Loucy (cell line): ENCODE results near the gene CAB39.

ENCODE experiments used
- H2AFZ ChIP-seq: fragments of 200-600 bp; sonication (generic); 2 replicates; pipeline ENCODE4 v1.6.0; 2016; ENCODE audit warnings: antibody characterized with exemption, mild to moderate bottlenecking, low read length, moderate library complexity
- H3F3A ChIP-seq: fragments of 200-600 bp; 2 replicates; pipeline ENCODE4 v1.6.0; 2016; ENCODE audit warnings: antibody characterized with exemption, low read depth, mild to moderate bottlenecking
- H3K27me3 ChIP-seq: fragments of 200-600 bp; sonication (generic); 2 replicates; pipeline ENCODE4 v1.6.1; 2014; ENCODE audit warnings: low read length, mild to moderate bottlenecking; ENCODE audit not compliant: insufficient read depth, poor library complexity, severe bottlenecking
- H3K36me3 ChIP-seq: fragments of 200-600 bp; sonication (generic); 2 replicates; pipeline ENCODE4 v1.6.1; 2016; ENCODE audit warnings: low read length; ENCODE audit not compliant: insufficient read depth
- H3K4me1 ChIP-seq: fragments of 200-600 bp; sonication (generic); 2 replicates; pipeline ENCODE4 v1.5.1; 2014; ENCODE audit warnings: low read length, mild to moderate bottlenecking; ENCODE audit not compliant: insufficient read depth, poor library complexity, severe bottlenecking
- H3K4me2 ChIP-seq: fragments of 200-600 bp; sonication (generic); 2 replicates; pipeline ENCODE4 v1.6.0; 2014; ENCODE audit warnings: antibody characterized with exemption, low read length, low read depth, mild to moderate bottlenecking; ENCODE audit not compliant: poor library complexity, severe bottlenecking
- H3K4me3 ChIP-seq: fragments of 200-600 bp; sonication (generic); 2 replicates; pipeline ENCODE4 v1.5.1; 2014; ENCODE audit warnings: low read length, mild to moderate bottlenecking, mixed read lengths; ENCODE audit not compliant: poor library complexity, severe bottlenecking
- H3K79me2 ChIP-seq: fragments of 200-600 bp; sonication (generic); 2 replicates; pipeline ENCODE4 v1.6.1; 2014; ENCODE audit warnings: low read length; ENCODE audit not compliant: insufficient read depth
- H3K9ac ChIP-seq: fragments of 200-600 bp; sonication (generic); 2 replicates; pipeline ENCODE4 v1.6.0; 2014; ENCODE audit warnings: mild to moderate bottlenecking, low read depth, low read length, moderate library complexity; ENCODE audit not compliant: poor library complexity, severe bottlenecking
- H3K9me2 ChIP-seq: fragments of 200-600 bp; sonication (generic); replicated peaks from 2 replicates; pipeline ENCODE4 v1.6.1; 2016; ENCODE audit warnings: low read depth, low read length, mixed read lengths
- H3K9me3 ChIP-seq: fragments of 200-600 bp; sonication (generic); 2 replicates; pipeline ENCODE4 v1.6.1; 2014; ENCODE audit warnings: mild to moderate bottlenecking, antibody characterized with exemption, low read length, low read depth; ENCODE audit not compliant: insufficient read depth
- H4K20me1 ChIP-seq: fragments of 200-600 bp; sonication (generic); 2 replicates; pipeline ENCODE4 v1.6.0; 2014; ENCODE audit warnings: antibody characterized with exemption, low read length, mild to moderate bottlenecking; ENCODE audit not compliant: insufficient read depth, poor library complexity, severe bottlenecking
- CTCF ChIP-seq: fragments of 200-600 bp; sonication (generic); conservative IDR thresholded peaks from 2 replicates; pipeline ENCODE4 v1.5.1; 2014; ENCODE audit warnings: mild to moderate bottlenecking, antibody characterized with exemption, low read length
- EZH2phosphoT487 ChIP-seq: fragments of 200-600 bp; IDR thresholded peaks from 2 replicates; pipeline ENCODE4 v1.6.1; 2018; ENCODE audit warnings: antibody characterized with exemption, mild to moderate bottlenecking, moderate library complexity, borderline replicate concordance

CAB39 gene

GRCh38 chr2:230742781-230743180, 30.1 kb downstream of the CAB39 start:
- Histone ChIP-seq H3F3A (no peaks in the 10 kb centered on the region), H4K20me1 (peaks cover 46% of the 10 kb centered on the region), H3K4me1 (peaks cover 11% of the 10 kb centered on the region), H3K79me2 (peaks cover 94% of the 10 kb centered on the region), H3K4me3 (no peak overlapping the region), H3K9me3 (no peaks in the 10 kb centered on the region), H3K27me3 (no peaks in the 10 kb centered on the region), H3K9ac (no peak overlapping the region), H3K4me2 (peak overlapping the region; percentile 21), H2AFZ (no peak overlapping the region), H3K9me2 (no peaks in the 10 kb centered on the region), H3K36me3 (peaks cover 31% of the 10 kb centered on the region; the same call in 1 of the 2 replicates)
- TF ChIP-seq CTCF (no peak), EZH2phosphoT487 (no peak)

GRCh38 chr2:230746213-230746612, 33.6 kb downstream of the CAB39 start:
- Histone ChIP-seq H3K4me1 (no peaks in the 10 kb centered on the region), H3K4me3 (no peak overlapping the region), H3K4me2 (no peak overlapping the region), H3K9me2 (no peaks in the 10 kb centered on the region), H3K79me2 (peaks cover 86% of the 10 kb centered on the region), H3K9me3 (no peaks in the 10 kb centered on the region), H2AFZ (no peak overlapping the region), H3K36me3 (peaks cover 23% of the 10 kb centered on the region; the same call in 1 of the 2 replicates), H3K27me3 (no peaks in the 10 kb centered on the region), H3F3A (no peaks in the 10 kb centered on the region), H3K9ac (no peak overlapping the region), H4K20me1 (peaks cover 40% of the 10 kb centered on the region)
- TF ChIP-seq CTCF (no peak), EZH2phosphoT487 (no peak)

GRCh38 chr2:230748087-230748486, 35.4 kb downstream of the CAB39 start:
- no peaks in the 10 kb centered on the region for H3K27me3 ChIP-seq
- H3K4me2 ChIP-seq, result no peak overlapping the region
- no peaks in the 10 kb centered on the region for H3F3A ChIP-seq
- TF ChIP-seq EZH2phosphoT487, result no peak
- no peaks in the 10 kb centered on the region for H3K4me1 ChIP-seq
- no peak overlapping the region for H3K4me3 ChIP-seq
- peaks cover 49% of the 10 kb centered on the region for H4K20me1 ChIP-seq
- H3K79me2 ChIP-seq, result peaks cover 88% of the 10 kb centered on the region
- H3K36me3 ChIP-seq, result peaks cover 20% of the 10 kb centered on the region; the same call in 1 of the 2 replicates
- H3K9ac ChIP-seq, result no peak overlapping the region
- H3K9me3 ChIP-seq, result no peaks in the 10 kb centered on the region
- no peak overlapping the region for H2AFZ ChIP-seq
- H3K9me2 ChIP-seq, result no peaks in the 10 kb centered on the region

GRCh38 chr2:230749111-230749510, 36.5 kb downstream of the CAB39 start:
- TF ChIP-seq EZH2phosphoT487, result no peak
- no peak for TF ChIP-seq CTCF
- no peaks in the 10 kb centered on the region for H3F3A ChIP-seq
- H3K4me2 ChIP-seq, result no peak overlapping the region
- H2AFZ ChIP-seq, result no peak overlapping the region
- H3K9me3 ChIP-seq, result no peaks in the 10 kb centered on the region
- H3K9ac ChIP-seq, result no peak overlapping the region
- H3K4me1 ChIP-seq, result no peaks in the 10 kb centered on the region
- no peaks in the 10 kb centered on the region for H3K27me3 ChIP-seq
- no peak overlapping the region for H3K4me3 ChIP-seq
- H3K79me2 ChIP-seq, result peaks cover 89% of the 10 kb centered on the region
- no peaks in the 10 kb centered on the region for H3K9me2 ChIP-seq
- peaks cover 49% of the 10 kb centered on the region for H4K20me1 ChIP-seq
- peaks cover 20% of the 10 kb centered on the region; the same call in 1 of the 2 replicates for H3K36me3 ChIP-seq
